DND-41 (cell line): ENCODE measurements around the gene MEGF9.
A peak's percentile ranks its signal among the peaks of the same experiment; 100 is the strongest.

Experiments
- ATAC-seq: fragments of 200-7000 bp; cut with Tn5 transposase; 3 replicates; pipeline ENCODE4 v1.9.1; 2021; ENCODE audit warnings: low read depth; ENCODE audit not compliant: insufficient read depth
- DNase-seq: peaks from one replicate; pipeline ENCODE4 v3.0.0-alpha.2; 2020
- H2AFZ ChIP-seq: 2 replicates; pipeline ENCODE4 v1.6.0; 2012; ENCODE audit warnings: low read depth, low read length
- H3K27ac ChIP-seq: 2 replicates; pipeline ENCODE4 v1.5.1; 2012; ENCODE audit warnings: low read length, inconsistent platforms
- H3K27me3 ChIP-seq: fragments of 200-600 bp; sonication (generic); 2 replicates; pipeline ENCODE4 v1.6.0; 2012; ENCODE audit warnings: low read length, mild to moderate bottlenecking, inconsistent platforms; ENCODE audit not compliant: insufficient read depth, poor library complexity
- H3K36me3 ChIP-seq: 2 replicates; pipeline ENCODE4 v1.5.1; 2012; ENCODE audit warnings: low read length, inconsistent platforms; ENCODE audit not compliant: insufficient read depth
- H3K4me1 ChIP-seq: 2 replicates; pipeline ENCODE4 v1.5.1; 2012; ENCODE audit warnings: mild to moderate bottlenecking, low read length; ENCODE audit not compliant: insufficient read depth
- H3K4me2 ChIP-seq: 2 replicates; pipeline ENCODE4 v1.6.0; 2012; ENCODE audit warnings: mild to moderate bottlenecking, moderate library complexity, low read length, inconsistent platforms; ENCODE audit not compliant: insufficient read depth
- H3K4me3 ChIP-seq, 2 experiments: fragments of 200-600 bp in 1 of 2; shearing (Covaris generic) in 1 of 2; 2 replicates each; pipeline ENCODE4 v1.5.1; 2012 to 2016; ENCODE audit warnings: inconsistent platforms in 2 of 2, low read length in 2 of 2, mild to moderate bottlenecking in 2 of 2, low read depth in 1 of 2, moderate library complexity in 1 of 2
- H3K79me2 ChIP-seq: 2 replicates; pipeline ENCODE4 v1.6.0; 2012; ENCODE audit warnings: low read length, inconsistent platforms; ENCODE audit not compliant: insufficient read depth
- H3K9ac ChIP-seq: 2 replicates; pipeline ENCODE4 v1.6.0; 2012; ENCODE audit warnings: low read depth, mild to moderate bottlenecking, inconsistent platforms, low read length, moderate library complexity
- H3K9me3 ChIP-seq: 2 replicates; pipeline ENCODE4 v1.5.1; 2012; ENCODE audit warnings: low read length, moderate library complexity, mild to moderate bottlenecking, inconsistent platforms; ENCODE audit not compliant: insufficient read depth, severe bottlenecking
- H4K20me1 ChIP-seq: 2 replicates; pipeline ENCODE4 v1.6.0; 2012; ENCODE audit warnings: low read length; ENCODE audit not compliant: insufficient read depth
- CTCF ChIP-seq: IDR thresholded peaks from 2 replicates; pipeline ENCODE4 v1.5.1; 2012; ENCODE audit warnings: borderline replicate concordance, low read length, moderate library complexity, mild to moderate bottlenecking; ENCODE audit not compliant: poor library complexity, severe bottlenecking; ENCODE audit errors: extremely low read depth
- EZH2 ChIP-seq: IDR thresholded peaks from 3 replicates; pipeline ENCODE4 v1.6.1; 2012; ENCODE audit warnings: borderline replicate concordance, low read depth, mild to moderate bottlenecking, moderate library complexity, low read length, inconsistent platforms; ENCODE audit not compliant: severe bottlenecking

The MEGF9 gene

GRCh38 chr9:120757026-120757913 lies 43.0 kb upstream of the MEGF9 start:
- H3K27ac ChIP-seq = no peak overlapping the region

GRCh38 chr9:120756531-120756930 lies 42.3 kb upstream of the MEGF9 start:
- no peak for ATAC-seq
- H3K4me1 ChIP-seq = no peaks in the 10 kb centered on the region

More at GRCh38 chr9:120757026-120757913, 43.0 kb upstream of the MEGF9 start:
- no peak for TF ChIP-seq CTCF
- TF ChIP-seq EZH2 = no peak
- Histone ChIP-seq H3K4me1 (no peaks in the 10 kb centered on the region), H3K9ac (no peak overlapping the region), H2AFZ (no peak overlapping the region), H3K9me3 (no peaks in the 10 kb centered on the region), H3K4me3 (no peak overlapping the region), H3K27me3 (no peaks in the 10 kb centered on the region), H4K20me1 (0 out of 2 replicates have a peak, but pooled peaks cover 3% of the 10 kb centered on the region), H3K36me3 (peaks cover 26% of the 10 kb centered on the region; the same call in 1 of the 2 replicates), H3K4me2 (no peak overlapping the region), H3K79me2 (no peaks in the 10 kb centered on the region)
- DNase-seq (no peak), ATAC-seq (no peak)

GRCh38 chr9:120755810-120756434 lies 41.7 kb upstream of the MEGF9 start:
- Histone ChIP-seq H3K36me3 (peaks cover 16% of the 10 kb centered on the region; the same call in 1 of the 2 replicates), H3K27ac (no peak overlapping the region; the same call in 1 of the 2 replicates), H2AFZ (no peak overlapping the region), H3K79me2 (no peaks in the 10 kb centered on the region), H3K9ac (no peak overlapping the region), H3K4me2 (no peak overlapping the region), H3K4me1 (no peaks in the 10 kb centered on the region), H3K27me3 (no peaks in the 10 kb centered on the region), H4K20me1 (0 out of 2 replicates have a peak, but pooled peaks cover 3% of the 10 kb centered on the region), H3K9me3 (no peaks in the 10 kb centered on the region), H3K4me3 (no peak overlapping the region)
- DNase-seq (peak; percentile 64), ATAC-seq (peak; percentile 78; the same call in 2 of the 3 replicates)
- peak; percentile 89 for TF ChIP-seq CTCF
- no peak for TF ChIP-seq EZH2

More at GRCh38 chr9:120756531-120756930, 42.3 kb upstream of the MEGF9 start:
- no peak overlapping the region for H3K4me3 ChIP-seq
- no peak for TF ChIP-seq EZH2
- TF ChIP-seq CTCF = no peak
- H3K36me3 ChIP-seq = peaks cover 22% of the 10 kb centered on the region; the same call in 1 of the 2 replicates
- H3K9ac ChIP-seq = no peak overlapping the region
- no peak overlapping the region for H2AFZ ChIP-seq
- no peaks in the 10 kb centered on the region for H3K79me2 ChIP-seq
- H4K20me1 ChIP-seq = 0 out of 2 replicates have a peak, but pooled peaks cover 3% of the 10 kb centered on the region
- no peak for DNase-seq
- H3K27ac ChIP-seq = no peak overlapping the region
- no peak overlapping the region for H3K4me2 ChIP-seq
- H3K27me3 ChIP-seq = no peaks in the 10 kb centered on the region
- no peaks in the 10 kb centered on the region for H3K9me3 ChIP-seq
